K562 (cell line): ENCODE data around the gene TNRC6B. TPM values are rescaled to one million over a fixed set of nuclear protein-coding genes. Genes with fewer than 3 reads are reported as not detected.

Experiments used
- ATF4 ChIP-seq: fragments of 450-650 bp; formaldehyde crosslinking; IDR thresholded peaks from 2 replicates; pipeline ENCODE4 v1.4.0; 2022; ENCODE audit warnings: mild to moderate bottlenecking, moderate library complexity
- CEBPG ChIP-seq, 3 experiments: fragments of 200-800 bp in 1 of 3; sonication (Bioruptor generic) in 1 of 3; sonication (generic) in 1 of 3; formaldehyde crosslinking in 1 of 3; IDR thresholded peaks in 2 of 3; conservative IDR thresholded peaks in 1 of 3; 2 replicates each; pipeline versions ENCODE4 v1.6.1 to v1.8.0; 2016 to 2022; ENCODE audit warnings: missing compliant biosample characterization in 2 of 3, missing genetic modification characterization in 2 of 3, mild to moderate bottlenecking in 1 of 3, missing genetic modification reagents in 1 of 3
- CGGBP1 ChIP-seq: fragments of 250-450 bp; sonication (Bioruptor Pico); IDR thresholded peaks from 2 replicates; pipeline ENCODE4 v1.9.0; 2021; ENCODE audit warnings: mild to moderate bottlenecking
- CHCHD3 ChIP-seq: fragments of 250-450 bp; sonication (Bioruptor Pico); IDR thresholded peaks from 2 replicates; pipeline ENCODE4 v2.1.2; 2022; ENCODE audit warnings: mild to moderate bottlenecking
- CREBBP ChIP-seq: IDR thresholded peaks from one replicate; pipeline ENCODE4 v1.6.1; 2012; ENCODE audit warnings: low read depth, mild to moderate bottlenecking, control low read depth, inconsistent platforms, low read length
- EWSR1 ChIP-seq: fragments of 450-650 bp; IDR thresholded peaks from 2 replicates; pipeline ENCODE4 v1.6.1; 2018; ENCODE audit warnings: borderline replicate concordance, mild to moderate bottlenecking, low read depth, moderate library complexity; ENCODE audit not compliant: partially characterized antibody
- FOXJ2 ChIP-seq: fragments of 200-800 bp; sonication (Bioruptor generic); IDR thresholded peaks from 2 replicates; pipeline ENCODE4 v1.6.1; 2016; ENCODE audit warnings: missing genetic modification characterization, missing compliant biosample characterization
- FOXK1 ChIP-seq: sonication (generic); formaldehyde crosslinking; IDR thresholded peaks from 2 replicates; pipeline ENCODE4 v1.8.0; 2022; ENCODE audit warnings: missing genetic modification reagents, mild to moderate bottlenecking, borderline replicate concordance
- HNRNPK ChIP-seq: fragments of 200-400 bp; formaldehyde crosslinking; IDR thresholded peaks from one replicate; pipeline ENCODE4 v1.6.1; 2018; ENCODE audit warnings: mild to moderate bottlenecking, low read depth, low read length; ENCODE audit not compliant: poor library complexity, severe bottlenecking
- NCOA2 ChIP-seq, 2 experiments: fragments of 450-650 bp; IDR thresholded peaks; 2 replicates each; pipeline ENCODE4 v1.6.1; 2018; ENCODE audit warnings: mild to moderate bottlenecking in 2 of 2, moderate library complexity in 1 of 2; ENCODE audit not compliant: partially characterized antibody in 2 of 2
- NCOR1 ChIP-seq: fragments of 450-650 bp; IDR thresholded peaks from 2 replicates; pipeline ENCODE4 v1.6.1; 2016; ENCODE audit warnings: mild to moderate bottlenecking, moderate library complexity
- NFIC ChIP-seq: fragments of 450-650 bp; IDR thresholded peaks from 2 replicates; pipeline ENCODE4 v1.6.1; 2017; ENCODE audit warnings: mild to moderate bottlenecking, inconsistent platforms
- NR2C1 ChIP-seq, 2 experiments: fragments of 450-650 bp; IDR thresholded peaks; 2 replicates each; pipeline ENCODE4 v1.6.1; 2017; ENCODE audit warnings: mild to moderate bottlenecking in 2 of 2, antibody characterized with exemption in 1 of 2, inconsistent platforms in 1 of 2, missing compliant biosample characterization in 1 of 2, missing genetic modification characterization in 1 of 2
- PHF21A ChIP-seq: fragments of 450-650 bp; IDR thresholded peaks from 2 replicates; pipeline ENCODE4 v1.6.1; 2017; ENCODE audit warnings: low read depth, borderline replicate concordance
- RBM17 ChIP-seq: fragments of 200-400 bp; formaldehyde crosslinking; IDR thresholded peaks from 2 replicates; pipeline ENCODE4 v1.6.1; 2017; ENCODE audit warnings: low read depth, mild to moderate bottlenecking, low read length, borderline replicate concordance
- THRAP3 ChIP-seq: fragments of 450-650 bp; IDR thresholded peaks from 2 replicates; pipeline ENCODE4 v1.6.1; 2016; ENCODE audit warnings: mild to moderate bottlenecking, inconsistent platforms, borderline replicate concordance
- TSHZ1 ChIP-seq: fragments of 250-450 bp; sonication (Bioruptor Pico); IDR thresholded peaks from 2 replicates; pipeline ENCODE4 v1.4.0; 2020; ENCODE audit warnings: mild to moderate bottlenecking, moderate library complexity
- ZNF507 ChIP-seq: conservative IDR thresholded peaks from 2 replicates; pipeline ENCODE4 v1.6.1; 2017; ENCODE audit warnings: missing genetic modification characterization, missing compliant biosample characterization
- ZNF76 ChIP-seq: fragments of 250-450 bp; sonication (Bioruptor Pico); IDR thresholded peaks from 2 replicates; pipeline ENCODE4 v1.4.0; 2020; ENCODE audit warnings: mild to moderate bottlenecking, moderate library complexity, borderline replicate concordance
- ZZZ3 ChIP-seq: fragments of 450-650 bp; IDR thresholded peaks from 2 replicates; pipeline ENCODE4 v1.6.1; 2016; ENCODE audit warnings: antibody characterized with exemption, mild to moderate bottlenecking, moderate library complexity
- polyA plus RNA-seq, 8 experiments: library from polyadenylated mRNA; depleted of rRNA in 4 of 8; stranded (reverse) in 5 of 8; unstranded in 3 of 8; fragments of >200 nt; fragmentation: Nextera tagmentation in 2 of 8; fragmentation: Illumina TruSeq in 1 of 8; extraction: Ambion mirVana in 2 of 8; extraction: Trizol in 1 of 8; gene quantifications; 2 replicates each; pipeline versions ENCODE4 v1.2.1 to v1.2.3, GENCODE V29; 2011 to 2014; ENCODE audit warnings: inconsistent platforms in 1 of 8, missing spikeins in 1 of 8
- total RNA-seq, 7 experiments: library from RNA; depleted of rRNA in 6 of 7; stranded (reverse); fragments of >200 nt in 6 of 7; fragmentation: Illumina TruSeq in 2 of 7; extraction: Trizol in 2 of 7; gene quantifications; 2 replicates each; pipeline versions ENCODE4 v1.2.1 to v1.2.3, GENCODE V29; 2011 to 2021; ENCODE audit warnings: low replicate concordance in 1 of 7
- TF ChIP-seq, protein P1 (sequence below): sonication (generic); formaldehyde crosslinking; IDR thresholded peaks from 2 replicates; pipeline ENCODE4 v1.8.1; 2023; ENCODE audit warnings: mild to moderate bottlenecking, missing genetic modification reagents

The TNRC6B gene
- total and polyA plus RNA-seq, 9 of the 15 experiments (the other 6 are each of a cell fraction or from before 2014, with no cell fraction given) = 0.96 to 18.8 (median 10.8) TPM

- TF ChIP-seq ZNF76 (CRISPR knock-in tag) (no peak), EWSR1 (no peak), HNRNPK (no peak), ZNF507 (tag) (no peak), FOXJ2 (0 out of 2 replicates have a peak, but pooled peaks have one; percentile 40), NR2C1 (IDR thresholded peaks at IDR 0.05) (no peak), NR2C1 (tag; IDR thresholded peaks at IDR 0.05) (no peak), ZZZ3 (no peak), THRAP3 (no peak), NCOR1 (peak; percentile 96), ATF4 (CRISPR knock-in tag) (0 out of 2 replicates have a peak, but pooled peaks have one; percentile 43), NCOA2 (IDR thresholded peaks at IDR 0.05; ENCODE audit: partially characterized antibody in 2 of 2) (peak in 1 of 2 experiments; percentile 20), FOXK1 (CRISPR knock-in tag) (no peak), CREBBP (no peak), CEBPG (CRISPR knock-in tag; IDR thresholded peaks at IDR 0.05) (no peak), CEBPG (tag; conservative IDR thresholded peaks at IDR 0.05 in 1 of 2, IDR thresholded peaks at IDR 0.05 in 1 of 2) (no peak), RBM17 (no peak), CGGBP1 (CRISPR knock-in tag) (no peak), NFIC (peak; percentile 90), CHCHD3 (no peak), TSHZ1 (CRISPR knock-in tag) (no peak), PHF21A (no peak)
- TF ChIP-seq, protein P1, sequence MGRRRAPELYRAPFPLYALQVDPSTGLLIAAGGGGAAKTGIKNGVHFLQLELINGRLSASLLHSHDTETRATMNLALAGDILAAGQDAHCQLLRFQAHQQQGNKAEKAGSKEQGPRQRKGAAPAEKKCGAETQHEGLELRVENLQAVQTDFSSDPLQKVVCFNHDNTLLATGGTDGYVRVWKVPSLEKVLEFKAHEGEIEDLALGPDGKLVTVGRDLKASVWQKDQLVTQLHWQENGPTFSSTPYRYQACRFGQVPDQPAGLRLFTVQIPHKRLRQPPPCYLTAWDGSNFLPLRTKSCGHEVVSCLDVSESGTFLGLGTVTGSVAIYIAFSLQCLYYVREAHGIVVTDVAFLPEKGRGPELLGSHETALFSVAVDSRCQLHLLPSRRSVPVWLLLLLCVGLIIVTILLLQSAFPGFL (CRISPR knock-in tag) = no peak
Observed at GRCh38 chr22:40328546-40329456, 151.1 kb downstream of the TNRC6B start (continued).
